HS-27A (cell line): ENCODE data around the gene AMER1.
"Not testable (repeated sequence)": the region's sequence is repeated elsewhere in the genome, so short reads cannot be mapped to it uniquely, and the experiment has no call there.

Experiments used
- DNase-seq: peaks from one replicate; pipeline ENCODE4 v3.0.0-alpha.2; 2012; ENCODE audit warnings: low read depth, missing footprints

The AMER1 gene

DNA sequence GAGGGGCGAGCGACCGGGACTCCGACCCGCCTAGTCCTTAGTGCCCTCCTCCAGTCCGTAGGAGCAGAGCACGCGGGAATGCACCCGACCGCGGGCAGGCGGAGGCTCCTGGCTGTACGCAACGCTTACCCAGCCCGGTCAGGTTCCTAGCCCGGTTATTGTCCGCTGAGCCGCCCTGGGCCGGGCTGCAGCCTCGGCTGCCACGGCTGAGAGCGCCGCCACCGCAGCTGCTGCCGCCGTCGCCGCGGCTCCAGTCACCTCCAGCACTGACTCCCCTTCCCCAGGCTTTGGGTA is at the start of gene AMER1:
TSS of gene AMER1 (minus strand) at position 268 of the 294 bp plus-strand sequence. CDS start 12,422 bp downstream, outside the sequence.
- DNase-seq = no peak

DNA sequence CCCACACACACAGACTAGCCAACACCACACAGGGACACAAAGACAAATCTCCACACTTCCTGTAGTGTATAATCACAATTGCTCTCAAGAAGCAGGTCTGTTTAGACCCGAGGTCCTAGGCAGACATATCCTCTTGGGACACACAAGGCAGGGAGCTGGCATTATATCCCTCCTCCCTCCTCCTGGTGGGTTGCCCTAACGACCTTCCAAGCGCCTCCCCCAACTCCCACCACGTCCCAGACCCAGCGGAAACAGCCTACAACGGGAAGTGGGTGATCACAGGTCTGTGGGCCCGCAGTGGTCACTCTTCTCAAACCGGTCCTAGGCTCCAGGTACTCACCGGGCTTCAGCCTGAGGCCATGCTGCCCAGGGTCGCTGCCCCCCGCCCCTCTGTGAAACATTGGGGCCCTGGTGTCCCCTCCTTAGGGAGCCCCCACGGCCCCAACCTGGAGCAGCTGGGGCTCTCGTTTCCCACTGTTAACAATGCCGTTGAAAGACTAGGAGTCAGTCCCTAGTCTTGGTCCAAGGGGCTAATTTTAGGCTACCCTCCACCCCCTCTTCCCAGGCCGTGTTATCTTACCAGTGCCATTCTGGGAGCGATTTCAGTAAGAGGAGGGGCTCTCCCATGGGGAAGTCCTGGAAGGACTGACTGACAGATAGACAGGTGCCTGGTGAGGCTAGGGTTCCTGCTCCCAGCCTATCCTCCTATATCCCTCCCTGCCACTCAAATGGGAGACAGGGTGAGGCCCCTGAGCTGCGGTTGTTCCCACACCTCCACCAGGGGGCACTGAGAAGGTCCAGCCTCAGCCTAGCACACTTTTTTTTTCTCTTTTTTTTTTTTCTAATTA is 24.8 kb upstream of the AMER1 start, which contains the start of gene ASB12:
TSS of gene ASB12 (minus strand) at position 485 of the 848 bp plus-strand sequence. CDS start 4,957 bp downstream, outside the sequence.
- DNase-seq = no peak

DNA sequence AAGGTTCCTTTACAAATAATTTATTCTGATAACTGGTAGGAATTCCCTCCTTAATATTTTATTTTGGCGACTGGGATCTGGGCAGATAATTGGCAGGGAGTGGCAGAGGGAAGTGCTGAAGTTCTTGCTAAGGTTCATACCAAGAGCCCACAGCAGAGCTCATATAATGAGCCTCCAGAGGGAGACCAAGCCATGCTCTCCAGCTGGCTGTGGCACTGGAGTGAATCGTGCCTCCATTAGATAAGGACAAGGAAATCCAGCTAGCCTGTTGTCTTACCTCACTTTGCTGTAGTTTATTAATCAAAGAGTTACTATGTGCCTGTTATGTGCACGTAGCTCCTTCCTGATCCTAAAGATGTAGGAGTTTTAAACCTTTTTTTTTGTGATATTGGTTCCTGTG is 23.6 kb upstream of the AMER1 start:
- DNase-seq = no peak

DNA sequence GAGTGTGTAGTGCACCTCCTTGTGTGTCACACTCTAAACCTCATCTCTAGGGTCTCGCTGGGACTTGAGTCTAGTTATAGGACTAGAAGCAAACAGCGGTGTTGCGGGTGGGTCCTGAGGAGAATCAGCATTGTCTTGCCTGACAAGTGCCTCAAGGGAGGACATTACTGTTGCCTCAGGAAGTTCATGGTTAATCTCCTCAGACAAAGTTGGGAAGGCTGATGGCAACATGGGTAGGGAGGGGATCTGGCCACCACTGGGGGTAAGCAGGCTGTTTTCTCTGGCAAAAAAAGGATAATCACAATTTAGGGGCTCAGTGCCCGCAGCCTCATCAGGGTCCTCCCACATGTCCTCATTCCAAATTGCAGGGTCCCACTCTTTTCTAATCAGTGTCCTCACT is 12.5 kb upstream of the AMER1 start:
- no peak for DNase-seq

DNA sequence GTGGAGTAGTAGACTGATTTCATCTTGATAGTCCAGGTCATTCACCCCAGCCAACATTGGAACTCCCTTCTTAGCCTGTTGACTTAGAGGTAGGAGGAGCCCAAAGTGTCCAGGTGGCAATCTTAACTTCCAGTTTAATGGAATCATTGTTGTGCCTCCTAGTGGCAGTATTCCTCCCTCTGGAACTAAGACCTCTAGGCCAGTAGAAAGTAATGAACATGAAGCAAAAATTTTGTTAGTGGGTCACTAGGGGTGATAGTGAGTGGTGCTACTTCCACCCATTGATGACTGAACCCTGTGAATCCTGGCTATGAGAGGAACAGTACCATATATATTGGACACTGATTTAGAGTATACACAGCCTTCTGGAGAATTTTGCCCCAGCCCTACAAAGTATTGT is 8.5 kb upstream of the AMER1 start:
- DNase-seq = not testable (repeated sequence)

DNA sequence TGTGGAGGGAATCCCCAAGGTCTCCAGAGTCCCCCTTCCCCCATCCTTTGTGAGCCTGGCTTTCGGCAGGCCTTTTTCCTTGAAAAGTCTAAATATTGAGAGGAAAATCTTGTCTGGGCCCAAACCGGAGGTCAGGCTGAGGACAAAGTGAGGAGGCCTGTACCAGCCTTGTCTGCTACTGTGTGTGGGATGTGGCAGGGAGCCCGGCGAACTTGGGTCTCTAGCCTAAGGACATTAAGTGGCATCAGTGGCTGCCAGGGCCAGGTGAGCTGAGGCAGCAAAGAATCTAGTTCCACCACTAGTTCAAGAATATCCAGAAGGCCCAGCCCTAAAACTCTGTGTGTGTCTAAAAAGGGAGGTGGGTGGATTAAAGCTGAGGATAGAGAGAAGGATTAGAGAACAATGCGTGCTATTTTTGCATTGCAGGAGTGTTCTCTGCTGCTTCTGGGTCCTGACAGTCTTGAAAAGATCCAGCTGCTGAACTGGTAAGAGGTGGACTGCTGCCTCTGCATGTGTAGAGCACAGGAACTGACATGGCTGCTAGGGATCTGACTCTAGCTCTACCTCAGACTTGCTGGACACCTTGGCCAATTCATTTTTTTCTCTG is 1.2 kb upstream of the AMER1 start:
- DNase-seq = no peak

DNA sequence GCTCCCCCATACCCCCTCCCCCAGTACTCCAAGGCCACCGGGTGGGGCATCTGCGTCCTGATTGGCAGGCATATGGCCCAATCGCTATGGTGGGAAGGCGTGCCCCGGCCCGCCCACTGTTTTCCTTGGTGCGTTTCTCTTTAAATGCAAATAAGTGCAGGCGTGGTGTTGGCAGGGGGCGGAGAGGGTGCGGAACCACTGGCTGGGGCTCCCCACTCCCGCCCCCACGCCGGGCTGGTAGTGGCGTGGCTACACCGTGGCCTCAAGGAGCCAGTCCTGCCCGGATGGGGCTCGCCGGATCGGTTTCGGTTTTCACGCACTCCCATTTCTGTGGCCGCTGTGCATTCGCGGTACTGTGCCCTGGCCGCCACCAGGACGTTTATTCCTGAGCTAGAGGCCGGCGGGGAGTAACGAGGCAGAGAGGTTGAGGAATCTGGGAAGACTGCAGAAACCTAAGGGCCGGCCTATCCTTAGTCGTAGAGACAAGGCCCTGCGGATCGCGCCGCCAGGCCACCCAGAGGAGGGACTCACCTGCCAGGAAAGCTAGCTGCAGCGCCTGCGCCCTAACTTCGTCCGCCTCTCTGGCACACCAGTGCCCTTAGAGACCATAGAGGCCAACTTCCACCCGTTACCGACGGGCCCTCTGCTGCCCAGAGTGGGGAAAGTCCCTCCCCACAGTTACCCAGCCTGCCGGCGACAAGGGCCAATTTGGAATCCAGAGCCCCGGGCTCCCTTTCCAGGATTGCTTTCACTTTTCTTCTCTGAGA is 410 bp upstream of the AMER1 start:
- DNase-seq = peak; percentile 69

DNA sequence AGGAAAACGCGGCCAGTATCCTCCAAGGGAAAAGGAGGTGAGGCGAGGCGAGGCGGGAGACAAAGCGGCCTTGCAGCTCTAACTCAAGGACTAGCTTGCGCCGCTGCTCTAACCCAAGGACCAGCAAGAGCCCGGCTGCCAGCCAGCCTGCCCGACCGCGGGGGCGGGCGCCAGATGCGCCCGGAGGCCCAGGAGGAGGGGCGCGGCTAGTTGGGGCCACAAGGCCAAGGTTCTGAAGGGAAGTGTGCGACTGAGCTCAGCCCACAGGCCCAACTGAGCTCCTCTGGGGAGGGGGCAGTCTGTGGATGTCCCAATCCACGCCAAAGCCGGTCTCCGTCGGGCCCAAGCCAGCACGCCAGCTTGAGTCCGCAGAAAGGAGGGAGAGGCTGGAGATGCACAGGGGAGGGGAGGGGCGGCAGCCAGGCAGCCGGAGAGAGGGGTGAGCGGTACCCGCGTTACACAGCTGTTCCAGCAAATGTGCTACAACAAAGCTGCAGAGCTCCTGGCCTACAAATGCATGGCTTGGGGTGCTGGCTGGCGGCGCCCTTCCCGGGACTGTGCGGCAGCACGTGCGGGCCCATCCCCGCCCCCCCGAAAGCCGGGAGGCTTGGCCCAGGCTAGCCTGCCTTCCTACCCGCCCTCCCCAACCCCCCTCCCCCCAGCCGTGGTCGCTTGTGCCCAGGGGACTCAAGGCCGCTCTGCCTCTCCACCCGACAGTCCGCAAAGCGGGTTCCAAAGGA is 637 bp downstream of the AMER1 start:
- no peak for DNase-seq

DNA sequence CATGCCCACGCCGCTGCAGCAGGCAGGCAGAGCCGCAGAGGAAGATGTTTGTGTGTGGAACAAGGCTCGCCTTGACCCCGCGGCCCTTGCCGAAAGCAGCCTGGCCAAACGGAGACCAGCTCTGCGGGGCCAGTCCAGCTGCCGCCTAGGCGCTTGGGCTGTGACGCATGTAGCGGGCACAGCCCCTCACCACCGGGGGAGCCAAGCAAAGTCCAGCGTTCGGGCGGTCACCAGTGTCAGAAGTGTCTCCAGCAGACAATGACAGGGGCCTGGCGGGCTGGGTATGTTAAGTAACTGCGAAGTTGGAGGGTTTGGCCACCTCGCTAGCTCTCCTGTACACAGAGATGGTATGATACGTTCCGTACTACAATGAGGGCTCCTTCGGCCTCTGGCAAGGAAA is 1.3 kb downstream of the AMER1 start:
- no peak for DNase-seq

DNA sequence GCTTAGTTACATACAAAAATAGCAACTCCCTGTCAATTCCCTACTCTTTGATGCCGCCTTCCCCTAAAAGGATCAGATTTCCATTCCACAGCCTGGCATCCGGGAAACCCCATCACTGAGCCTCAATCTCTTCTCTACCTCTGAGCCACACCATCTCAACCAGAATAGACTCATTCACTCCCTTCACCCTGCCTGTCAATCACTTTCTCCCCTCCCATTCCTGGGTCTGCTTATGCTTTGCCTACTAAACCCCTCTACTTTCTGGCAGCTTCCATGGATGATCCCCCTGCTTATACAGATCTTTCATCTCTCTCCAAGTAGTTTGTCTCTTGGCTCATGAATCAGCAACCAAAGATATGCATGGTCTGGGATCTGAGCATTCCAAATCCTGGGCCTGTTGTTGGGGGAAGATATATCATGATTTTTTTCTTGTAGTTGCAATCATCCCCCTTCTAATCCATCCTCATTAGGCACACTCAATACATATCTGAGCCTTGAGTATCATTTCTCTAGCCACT is 2.6 kb downstream of the AMER1 start:
- no peak for DNase-seq

DNA sequence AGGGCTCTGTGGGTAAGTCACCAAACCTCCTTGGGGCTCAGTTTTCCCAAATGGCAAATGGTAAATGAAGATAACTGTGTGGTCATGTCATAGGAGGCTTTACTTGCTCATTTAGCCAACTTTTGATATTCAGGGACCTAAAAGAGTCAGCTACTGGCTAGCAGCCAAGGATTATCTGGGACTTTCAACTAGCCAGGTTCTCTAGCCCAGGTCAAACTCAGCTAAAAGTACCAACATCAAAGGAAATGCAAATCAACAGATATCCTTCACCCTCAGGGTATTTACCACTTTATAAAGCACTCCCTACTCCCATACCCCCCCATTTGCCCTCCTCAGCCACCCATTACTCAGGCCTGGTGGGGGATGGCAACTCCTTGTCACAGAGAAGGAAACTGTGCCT is 7.5 kb downstream of the AMER1 start:
- no peak for DNase-seq

DNA sequence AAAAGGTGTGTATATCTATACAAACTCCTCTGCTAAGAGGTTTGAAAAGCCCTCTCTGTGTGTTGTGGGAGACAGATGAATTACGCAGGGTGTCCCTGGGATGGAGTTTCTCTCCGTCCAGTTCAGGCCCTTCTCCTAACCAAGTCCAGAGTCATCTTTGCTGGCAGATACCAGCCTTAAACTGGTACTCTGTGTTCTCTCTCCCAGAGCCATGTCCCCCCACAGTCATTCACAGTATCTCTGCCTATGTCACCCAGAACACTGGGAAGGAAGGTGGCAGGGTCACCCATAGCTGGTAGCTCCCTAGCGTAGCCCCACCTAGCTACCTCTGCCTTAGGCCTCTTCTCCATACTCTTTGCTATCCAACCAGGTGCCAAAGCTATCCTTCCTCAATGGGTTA is 8.9 kb downstream of the AMER1 start:
- DNase-seq = no peak

DNA sequence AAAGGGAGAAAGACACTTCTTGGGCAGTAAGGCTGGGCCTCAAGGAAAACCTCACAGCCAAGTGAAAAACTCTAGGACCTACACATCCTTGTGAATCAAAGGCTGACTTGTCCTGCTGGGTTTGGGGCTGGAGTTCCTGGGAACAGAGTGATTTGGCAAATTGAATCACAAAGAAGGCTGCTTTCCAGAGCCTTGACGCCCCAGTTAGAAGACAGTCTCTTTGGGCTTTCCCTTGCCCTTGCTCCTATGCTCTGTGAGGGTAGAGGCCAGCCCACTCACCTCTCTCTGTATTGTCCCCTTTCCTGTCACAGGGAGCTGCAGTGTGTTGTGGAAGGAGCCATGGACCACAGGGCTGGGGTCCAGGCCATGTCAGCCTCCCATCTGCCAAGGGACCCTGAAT is 9.6 kb downstream of the AMER1 start:
- DNase-seq = no peak

DNA sequence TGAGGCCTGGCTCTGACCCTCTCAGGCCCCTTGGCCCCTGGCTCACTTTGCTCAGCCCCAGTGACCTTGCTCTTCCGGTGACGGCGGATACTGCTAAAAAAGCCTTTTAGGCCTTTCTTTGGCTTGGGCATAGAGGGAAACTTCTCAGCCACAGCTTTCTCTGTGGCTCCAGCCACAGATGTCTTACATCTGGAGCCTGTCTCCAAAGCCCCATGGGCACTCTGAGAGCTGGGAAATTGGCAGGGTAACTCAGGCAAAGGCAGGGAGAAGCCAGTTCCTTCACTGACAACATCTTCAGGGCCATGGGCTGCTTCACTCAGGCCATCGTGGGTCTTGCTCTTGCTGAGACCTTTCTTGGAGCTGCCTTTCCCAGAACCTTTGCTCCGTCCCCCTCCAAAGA is 12.8 kb downstream of the AMER1 start:
- DNase-seq = no peak

DNA sequence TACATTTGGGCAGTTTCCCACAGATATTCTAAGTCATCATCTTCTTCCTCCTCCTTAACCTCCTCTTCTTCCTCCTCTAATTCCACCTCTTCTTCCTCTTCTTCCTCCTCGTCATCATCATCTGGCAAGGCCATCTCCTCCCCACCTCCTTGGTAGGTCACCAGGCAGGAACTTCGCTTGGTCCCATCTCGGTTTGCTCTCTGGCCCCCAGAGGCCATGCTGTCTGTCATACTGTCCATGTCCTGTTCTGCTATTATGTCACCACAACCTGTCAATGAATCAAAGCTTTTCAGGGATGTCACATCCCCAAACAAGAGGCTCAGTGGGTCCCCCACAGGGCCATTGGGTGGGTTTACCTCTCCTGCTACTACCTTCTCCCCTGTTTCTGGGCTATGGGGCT is 13.5 kb downstream of the AMER1 start:
- no peak for DNase-seq

DNA sequence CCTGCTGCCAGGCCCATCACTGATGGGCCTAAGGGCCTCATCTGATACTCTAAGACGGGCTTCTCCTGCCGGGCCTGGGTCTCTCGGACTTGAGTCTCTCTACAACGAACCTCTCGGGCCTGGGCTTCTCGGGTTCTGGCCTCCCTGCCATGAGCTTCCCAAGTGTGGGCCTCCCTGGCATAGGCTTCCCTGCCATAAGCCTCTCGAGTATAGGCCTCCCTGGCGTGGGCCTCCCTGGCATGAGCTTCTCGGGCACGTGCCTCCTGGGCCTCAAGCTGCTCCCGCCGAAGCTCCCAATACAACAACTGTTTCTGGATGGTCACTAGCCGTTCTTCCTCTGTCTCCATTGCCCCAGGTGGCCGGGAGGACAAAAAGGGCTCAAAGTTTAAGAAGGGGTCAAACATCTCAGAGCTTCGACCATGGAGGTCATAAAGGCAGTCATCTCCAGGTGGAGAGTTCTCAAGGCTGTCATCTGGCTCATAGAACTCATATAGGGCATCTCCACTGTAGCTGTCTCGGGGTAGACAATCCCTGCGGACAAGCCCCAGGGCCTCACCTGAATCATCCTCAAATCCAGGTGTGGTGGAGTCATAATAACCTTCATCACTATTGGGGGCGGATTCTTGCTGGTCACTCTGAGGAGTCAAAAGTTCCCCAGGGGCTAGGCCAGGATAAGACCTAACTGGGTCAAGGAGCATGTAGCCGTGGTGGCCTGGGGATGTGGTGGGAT is 14.1 kb downstream of the AMER1 start:
- DNase-seq = no peak

DNA sequence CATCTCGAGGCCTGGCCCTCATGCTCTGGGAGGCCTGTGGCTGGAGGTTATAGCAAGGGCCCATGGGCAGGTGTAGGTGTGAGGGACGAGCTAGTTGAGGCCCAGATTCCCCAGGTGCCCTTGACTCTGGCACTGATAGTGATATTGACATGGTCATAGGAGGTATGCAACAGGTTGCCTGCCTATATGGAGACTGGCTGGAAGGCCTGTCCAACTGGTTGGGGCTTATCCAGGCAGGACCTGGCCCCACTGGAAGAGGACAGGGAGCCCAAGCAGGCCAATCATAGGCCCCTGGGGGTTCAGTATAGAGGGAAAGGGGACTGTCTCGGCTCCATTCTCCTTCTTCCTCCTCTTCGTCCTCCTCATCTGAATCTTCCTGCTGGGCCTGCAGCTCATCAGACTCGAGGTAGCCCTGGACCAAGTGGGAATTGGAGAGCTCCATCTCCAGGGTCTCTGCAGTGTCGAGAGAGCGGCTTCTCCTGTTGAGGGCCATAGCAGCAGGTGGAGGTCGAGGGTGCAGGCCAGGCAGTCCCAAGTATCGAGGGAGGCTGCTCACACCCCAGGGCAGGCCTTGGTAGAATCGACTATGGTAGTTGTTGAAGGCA is 15.3 kb downstream of the AMER1 start:
- DNase-seq = no peak

DNA sequence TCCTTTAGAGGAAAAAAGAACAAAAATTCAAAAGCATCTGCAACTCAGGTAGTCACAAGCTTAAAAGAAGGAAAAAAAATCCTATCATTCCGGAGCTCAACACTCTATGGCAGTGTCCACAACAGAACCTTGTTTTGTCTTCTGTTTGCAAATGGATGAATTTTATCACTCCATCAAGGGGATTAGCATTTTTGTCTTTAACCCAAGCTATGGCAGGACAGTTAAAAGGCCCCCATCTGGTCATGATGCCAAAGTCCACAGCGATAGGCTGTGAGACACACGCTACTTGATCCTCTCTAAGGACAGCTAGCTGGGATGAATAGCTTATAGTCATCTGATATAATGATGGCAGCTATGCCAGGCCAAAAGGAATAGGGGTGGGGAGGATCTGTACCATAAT is 16.6 kb downstream of the AMER1 start:
- no peak for DNase-seq

DNA sequence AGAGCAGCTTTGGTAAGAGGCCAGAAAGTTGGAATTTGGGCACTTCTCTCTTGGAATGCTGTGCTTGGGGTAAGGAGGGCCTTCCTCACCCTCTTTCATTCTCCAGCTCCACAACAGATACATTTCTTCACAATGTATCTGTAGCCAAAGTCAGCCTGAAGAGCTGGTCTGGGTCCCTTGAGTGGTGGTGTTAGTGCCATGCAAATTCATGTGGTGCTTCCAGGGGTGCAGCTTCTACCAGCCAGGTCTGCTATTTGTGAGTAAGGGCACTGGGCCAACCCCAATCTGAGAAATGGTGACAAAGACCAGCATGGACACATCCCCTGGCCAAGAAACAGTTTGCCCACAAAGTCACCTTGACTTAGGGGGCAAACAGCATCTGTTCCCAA is 17.8 kb downstream of the AMER1 start:
- no peak for DNase-seq

DNA sequence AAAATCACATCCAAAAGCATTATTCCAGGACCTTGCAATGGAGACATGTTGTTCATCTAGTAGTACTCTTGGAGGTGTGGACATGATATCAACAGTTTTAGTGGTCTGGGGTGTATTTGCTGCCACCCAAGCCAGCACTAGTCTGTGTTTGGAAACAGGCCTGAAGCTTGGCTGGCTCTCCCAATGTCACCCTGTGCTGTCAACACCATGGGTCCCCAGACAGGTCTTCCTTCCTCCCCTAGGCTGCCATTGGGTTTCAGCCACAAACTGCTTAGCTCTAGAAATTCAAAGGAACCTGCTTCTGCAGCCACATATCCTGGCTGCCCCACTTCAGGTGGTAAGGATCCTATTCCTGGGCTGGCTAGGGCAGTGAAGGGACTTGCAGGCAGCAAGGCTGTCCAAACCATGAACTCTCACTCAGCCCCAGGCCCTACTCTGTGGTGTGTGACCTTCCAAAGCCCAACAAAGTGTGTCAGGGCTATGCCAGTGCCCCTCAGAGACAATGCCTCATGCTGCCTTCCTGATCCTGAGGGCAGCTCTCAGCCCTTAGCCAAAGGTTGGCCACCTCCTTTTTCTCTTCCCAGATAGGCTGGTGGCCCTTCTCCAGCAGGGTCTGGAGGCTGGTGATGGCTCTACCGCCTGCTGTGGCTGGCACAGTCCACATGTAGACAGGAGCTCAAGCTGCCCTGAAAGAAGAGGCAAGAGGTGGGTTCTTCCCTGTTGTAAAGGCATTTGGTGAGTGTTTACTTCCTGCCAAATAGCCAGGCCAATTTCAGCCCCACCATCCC is 18.3 kb downstream of the AMER1 start:
- no peak for DNase-seq
